VCaP (cell line): ENCODE results near the gene RPEL1.

Experiments
- H3K27ac ChIP-seq: fragments of 450-650 bp; 2 replicates; pipeline ENCODE4 v1.5.1; 2017
- TF ChIP-seq, protein P1 (sequence below): fragments of 450-650 bp; conservative IDR thresholded peaks from 2 replicates; pipeline ENCODE4 v1.5.1; 2017; ENCODE audit warnings: mild to moderate bottlenecking, moderate library complexity

Gene RPEL1

GRCh38 chr10:103262229-103262628 is 16.5 kb downstream of the RPEL1 start:
- TF ChIP-seq, protein P1, sequence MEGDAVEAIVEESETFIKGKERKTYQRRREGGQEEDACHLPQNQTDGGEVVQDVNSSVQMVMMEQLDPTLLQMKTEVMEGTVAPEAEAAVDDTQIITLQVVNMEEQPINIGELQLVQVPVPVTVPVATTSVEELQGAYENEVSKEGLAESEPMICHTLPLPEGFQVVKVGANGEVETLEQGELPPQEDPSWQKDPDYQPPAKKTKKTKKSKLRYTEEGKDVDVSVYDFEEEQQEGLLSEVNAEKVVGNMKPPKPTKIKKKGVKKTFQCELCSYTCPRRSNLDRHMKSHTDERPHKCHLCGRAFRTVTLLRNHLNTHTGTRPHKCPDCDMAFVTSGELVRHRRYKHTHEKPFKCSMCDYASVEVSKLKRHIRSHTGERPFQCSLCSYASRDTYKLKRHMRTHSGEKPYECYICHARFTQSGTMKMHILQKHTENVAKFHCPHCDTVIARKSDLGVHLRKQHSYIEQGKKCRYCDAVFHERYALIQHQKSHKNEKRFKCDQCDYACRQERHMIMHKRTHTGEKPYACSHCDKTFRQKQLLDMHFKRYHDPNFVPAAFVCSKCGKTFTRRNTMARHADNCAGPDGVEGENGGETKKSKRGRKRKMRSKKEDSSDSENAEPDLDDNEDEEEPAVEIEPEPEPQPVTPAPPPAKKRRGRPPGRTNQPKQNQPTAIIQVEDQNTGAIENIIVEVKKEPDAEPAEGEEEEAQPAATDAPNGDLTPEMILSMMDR = no peak

DNA sequence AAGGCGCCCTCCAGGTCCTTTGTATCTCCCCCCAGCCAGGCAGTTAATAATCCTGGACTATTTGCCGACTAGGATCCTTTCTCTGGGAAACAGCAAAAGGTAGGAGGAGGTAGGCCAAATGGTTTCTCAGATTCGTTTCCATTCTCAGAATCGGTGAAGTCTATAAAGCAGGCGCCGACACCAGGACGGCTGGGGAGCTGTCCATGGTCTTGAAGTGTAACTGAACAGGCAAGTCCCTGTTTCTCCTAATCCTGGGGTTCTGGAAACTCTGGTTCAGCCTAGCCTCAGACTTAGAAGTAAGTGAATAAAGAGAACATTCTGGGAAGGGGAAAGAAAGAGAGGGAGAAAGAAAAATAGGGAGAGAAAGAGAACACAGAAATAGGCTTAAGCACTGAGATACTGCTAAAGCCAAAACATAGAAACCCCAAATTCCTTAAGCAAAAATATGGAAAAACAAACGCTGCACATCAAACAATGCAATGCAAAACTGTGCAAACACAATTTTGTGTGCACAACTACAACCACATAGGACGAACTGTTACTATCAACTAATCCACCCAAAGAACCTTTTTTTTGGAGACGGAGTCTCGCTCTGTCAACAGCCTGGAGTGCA is 20.1 kb downstream of the RPEL1 start:
- peak overlapping the region; percentile 36; the same call in 1 of the 2 replicates for H3K27ac ChIP-seq
- TF ChIP-seq, protein P1 = no peak

More at GRCh38 chr10:103262229-103262628, 16.5 kb downstream of the RPEL1 start:
- H3K27ac ChIP-seq = no peak overlapping the region

GRCh38 chr10:103273041-103273441 is 27.4 kb downstream of the RPEL1 start:
- TF ChIP-seq, protein P1 = no peak
- H3K27ac ChIP-seq = no peak overlapping the region

DNA sequence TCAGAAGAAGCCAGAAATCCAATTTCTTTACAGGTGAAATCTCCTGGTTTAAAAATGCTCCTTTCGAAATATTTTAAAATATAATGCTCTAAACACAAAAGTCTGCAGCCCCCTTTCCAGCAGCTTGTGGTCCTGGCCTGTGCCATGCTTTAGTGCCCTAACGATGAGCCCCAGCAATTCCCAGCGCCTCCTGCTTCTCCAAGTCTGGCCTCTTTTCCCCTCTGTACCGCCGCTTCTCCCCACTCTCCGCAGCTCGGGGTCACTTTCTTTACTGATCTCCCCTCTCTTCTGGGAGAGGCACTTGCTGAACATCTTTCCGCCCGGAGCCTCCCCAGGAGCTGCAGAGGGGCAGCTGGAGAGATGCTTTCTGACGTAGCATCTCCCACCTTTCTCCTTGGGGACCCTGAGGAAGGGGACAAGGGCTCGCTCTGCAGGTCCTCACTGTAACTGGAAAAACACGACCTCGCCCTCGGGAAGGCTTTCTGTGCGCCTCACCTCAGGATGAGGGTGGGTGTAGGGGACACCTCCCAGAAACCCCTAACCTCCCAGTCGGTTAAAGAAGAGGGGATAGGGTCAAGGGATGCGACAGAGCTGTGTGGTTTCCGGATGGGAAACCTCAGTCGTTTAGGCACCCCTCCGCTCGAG is 30.7 kb downstream of the RPEL1 start:
- H3K27ac ChIP-seq = peak overlapping the region; percentile 78; the same call in 1 of the 2 replicates

DNA sequence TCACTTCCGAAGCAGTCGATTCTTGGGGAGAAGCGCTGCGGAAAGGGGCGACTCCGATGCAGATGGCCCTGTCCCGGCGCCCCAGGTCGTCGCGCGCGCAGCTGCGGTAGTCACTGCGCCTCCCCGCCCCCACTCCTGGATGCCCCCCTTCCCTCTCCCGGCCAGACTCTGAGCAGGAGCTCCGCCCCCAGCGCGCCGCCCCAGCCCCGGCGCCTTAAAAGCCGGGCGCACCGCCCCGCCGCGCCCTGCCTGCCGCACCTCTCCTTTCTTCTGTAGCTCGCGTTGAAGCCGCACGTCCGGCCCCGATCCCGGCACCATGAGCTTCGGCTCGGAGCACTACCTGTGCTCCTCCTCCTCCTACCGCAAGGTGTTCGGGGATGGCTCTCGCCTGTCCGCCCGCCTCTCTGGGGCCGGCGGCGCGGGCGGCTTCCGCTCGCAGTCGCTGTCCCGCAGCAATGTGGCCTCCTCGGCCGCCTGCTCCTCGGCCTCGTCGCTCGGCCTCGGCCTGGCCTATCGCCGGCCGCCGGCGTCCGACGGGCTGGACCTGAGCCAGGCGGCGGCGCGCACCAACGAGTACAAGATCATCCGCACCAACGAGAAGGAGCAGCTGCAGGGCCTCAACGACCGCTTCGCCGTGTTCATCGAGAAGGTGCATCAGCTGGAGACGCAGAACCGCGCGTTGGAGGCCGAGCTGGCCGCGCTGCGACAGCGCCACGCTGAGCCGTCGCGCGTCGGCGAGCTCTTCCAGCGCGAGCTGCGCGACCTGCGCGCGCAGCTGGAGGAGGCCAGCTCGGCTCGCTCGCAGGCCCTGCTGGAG is 31.4 kb downstream of the RPEL1 start, which contains the start of gene INA:
INA (plus strand) TSS at position 243 of the 817 bp plus-strand sequence; CDS start at position 317, 74 bp downstream.
- TF ChIP-seq, protein P1 = no peak; the same call in 1 of the 2 replicates
- H3K27ac ChIP-seq = peak within 1 kb of the TSS; percentile 78

More for the DNA sequence above, 30.7 kb downstream of the RPEL1 start:
- TF ChIP-seq, protein P1 = no peak

DNA sequence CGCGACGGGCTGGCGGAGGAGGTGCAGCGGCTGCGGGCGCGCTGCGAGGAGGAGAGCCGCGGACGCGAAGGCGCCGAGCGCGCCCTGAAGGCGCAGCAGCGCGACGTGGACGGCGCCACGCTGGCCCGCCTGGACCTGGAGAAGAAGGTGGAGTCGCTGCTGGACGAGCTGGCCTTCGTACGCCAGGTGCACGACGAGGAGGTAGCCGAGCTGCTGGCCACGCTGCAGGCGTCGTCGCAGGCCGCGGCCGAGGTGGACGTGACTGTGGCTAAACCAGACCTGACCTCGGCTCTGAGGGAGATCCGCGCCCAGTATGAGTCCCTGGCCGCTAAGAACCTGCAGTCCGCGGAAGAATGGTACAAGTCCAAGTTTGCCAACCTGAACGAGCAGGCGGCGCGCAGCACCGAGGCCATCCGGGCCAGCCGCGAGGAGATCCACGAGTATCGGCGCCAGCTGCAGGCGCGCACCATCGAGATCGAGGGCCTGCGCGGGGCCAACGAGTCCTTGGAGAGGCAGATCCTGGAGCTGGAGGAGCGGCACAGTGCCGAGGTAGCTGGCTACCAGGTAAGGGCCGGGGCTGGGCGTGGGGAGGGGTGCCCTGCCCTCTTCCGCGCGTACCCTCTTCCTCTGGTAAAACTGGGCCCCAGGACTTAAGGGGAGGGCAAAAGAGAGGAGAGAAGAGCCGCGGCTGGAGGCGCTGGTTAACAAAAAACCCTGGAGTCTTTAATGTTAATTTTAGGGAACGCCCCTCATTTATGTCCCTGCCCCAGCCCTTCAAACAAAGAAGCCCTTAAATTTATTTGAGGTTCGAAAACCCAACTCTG is 32.2 kb downstream of the RPEL1 start:
- H3K27ac ChIP-seq = peak overlapping the region; percentile 78
- TF ChIP-seq, protein P1 = no peak
